PC-9 (cell line): Measurements from ENCODE around the gene HPSE. TPM values are rescaled to one million over a fixed set of nuclear protein-coding genes. Genes with fewer than 3 reads are reported as not detected.

Experiments
- BruUV-seq: library from RNA; stranded (reverse); fragments of 400-500 nt; replicated peaks from 2 replicates; lab custom pipeline; 2021; lab: Mats Ljungman, UMichigan
- CTCF ChIA-PET: fragments of 300-600 bp; sonication (Branson Sonifier 250); formaldehyde crosslinking; loops from one replicate; lab custom pipeline; 2022; ENCODE audit warnings: antibody characterized with exemption; lab: Charles Lee
- POLR2A ChIA-PET: fragments of 300-600 bp; sonication (Branson Sonifier 250); formaldehyde crosslinking; loops from one replicate; lab custom pipeline; 2022; ENCODE audit warnings: antibody characterized with exemption; ENCODE audit not compliant: unreplicated experiment; lab: Charles Lee
- DNase-seq, 2 experiments: peaks; one replicate each; pipeline versions ENCODE4 v3.0.0 to v3.0.0-alpha.2; 2015 to 2022; ENCODE audit warnings: mixed read lengths in 1 of 2
- H2AFZ ChIP-seq: fragments of 200-600 bp; sonication (generic); 2 replicates; pipeline ENCODE4 v1.8.1; 2017; ENCODE audit warnings: antibody characterized with exemption
- H3F3A ChIP-seq: fragments of 200-600 bp; sonication (generic); 2 replicates; pipeline ENCODE4 v1.8.1; 2017; ENCODE audit warnings: antibody characterized with exemption, mild to moderate bottlenecking, low read depth; ENCODE audit not compliant: insufficient read depth
- H3K27ac ChIP-seq: fragments of 200-600 bp; sonication (generic); 2 replicates; pipeline ENCODE4 v1.6.1; 2016; ENCODE audit warnings: mixed run types
- H3K27me3 ChIP-seq: fragments of 200-600 bp; sonication (generic); 2 replicates; pipeline ENCODE4 v1.6.1; 2016; ENCODE audit warnings: low read depth, mixed run types; ENCODE audit not compliant: insufficient read depth
- H3K36me3 ChIP-seq: fragments of 200-600 bp; sonication (generic); 2 replicates; pipeline ENCODE4 v1.6.1; 2016; ENCODE audit warnings: low read depth, mixed run types
- H3K4me1 ChIP-seq: fragments of 200-600 bp; sonication (generic); replicated peaks from 2 replicates; pipeline ENCODE4 v1.6.1; 2016; ENCODE audit warnings: mixed run types; ENCODE audit not compliant: insufficient read depth
- H3K4me2 ChIP-seq: fragments of 200-600 bp; sonication (generic); 2 replicates; pipeline ENCODE4 v1.6.1; 2017; ENCODE audit warnings: mixed run types
- H3K4me3 ChIP-seq: fragments of 200-600 bp; sonication (generic); 2 replicates; pipeline ENCODE4 v1.6.1; 2016; ENCODE audit warnings: mixed run types
- H3K79me2 ChIP-seq: fragments of 200-600 bp; sonication (generic); 2 replicates; pipeline ENCODE4 v1.6.1; 2017; ENCODE audit warnings: low read depth, mixed run types
- H3K9me2 ChIP-seq: fragments of 200-600 bp; sonication (generic); 2 replicates; pipeline ENCODE4 v1.8.1; 2017; ENCODE audit warnings: mild to moderate bottlenecking; ENCODE audit not compliant: insufficient read depth
- H3K9me3 ChIP-seq: fragments of 200-600 bp; sonication (generic); 2 replicates; pipeline ENCODE4 v1.8.1; 2016; ENCODE audit warnings: low read depth; ENCODE audit not compliant: insufficient read depth
- H4K20me1 ChIP-seq: fragments of 200-600 bp; sonication (generic); 2 replicates; pipeline ENCODE4 v1.8.1; 2017; ENCODE audit not compliant: insufficient read depth
- EZH2 ChIP-seq: fragments of 200-600 bp; sonication (generic); IDR thresholded peaks from 2 replicates; pipeline ENCODE4 v1.8.0; 2017; ENCODE audit warnings: antibody characterized with exemption, low read depth
- intact Hi-C: fragments of 100-400 bp; cut with micrococcal nuclease; formaldehyde crosslinking; loops from one replicate; pipeline ENCODE4 v1.10.0; 2022; ENCODE audit not compliant: unreplicated experiment
- total RNA-seq: library from RNA; stranded (reverse); gene quantifications from 2 replicates; pipeline ENCODE4 v1.2.3, GENCODE V29; 2021
- TF ChIP-seq, protein P1 (sequence below): fragments of 200-600 bp; sonication (generic); conservative IDR thresholded peaks from 2 replicates; pipeline ENCODE4 v1.6.1; 2017; ENCODE audit warnings: mixed run types, antibody characterized with exemption, mild to moderate bottlenecking, moderate library complexity

HPSE gene
- total RNA-seq, 1 experiment from 2014 or later = 4.4 TPM

DNA sequence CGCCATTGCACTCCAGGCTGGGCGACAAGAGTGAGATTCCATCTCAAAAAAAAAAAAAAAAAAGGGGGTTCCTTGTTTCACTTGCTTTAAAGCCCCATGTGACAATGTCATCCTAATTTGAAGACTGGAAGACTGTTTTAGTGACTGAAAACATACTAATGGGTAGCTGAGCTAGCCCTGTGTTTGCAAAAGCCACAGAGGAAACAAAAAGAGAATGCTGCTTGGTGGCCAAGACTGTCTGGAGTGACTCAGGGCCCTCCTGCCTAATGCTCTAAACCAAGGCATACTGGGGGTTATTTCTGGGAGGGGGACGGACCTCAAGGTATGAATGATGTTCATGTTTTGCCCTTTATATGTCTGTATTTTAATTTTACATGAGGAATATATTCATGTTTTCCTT is 16.0 kb downstream of the HPSE start:
- Histone ChIP-seq H3K9me2 (no peaks in the 10 kb centered on the region), H3K4me1 (no peaks in the 10 kb centered on the region), H4K20me1 (no peaks in the 10 kb centered on the region), H3K79me2 (no peaks in the 10 kb centered on the region), H2AFZ (no peak overlapping the region), H3F3A (no peaks in the 10 kb centered on the region), H3K4me3 (no peak overlapping the region), H3K27me3 (no peaks in the 10 kb centered on the region), H3K4me2 (no peak overlapping the region), H3K9me3 (no peaks in the 10 kb centered on the region), H3K36me3 (no peaks in the 10 kb centered on the region), H3K27ac (no peak overlapping the region)
- POLR2A ChIA-PET = no interaction called here
- DNase-seq = no peak
- TF ChIP-seq EZH2 = no peak
- TF ChIP-seq, protein P1, sequence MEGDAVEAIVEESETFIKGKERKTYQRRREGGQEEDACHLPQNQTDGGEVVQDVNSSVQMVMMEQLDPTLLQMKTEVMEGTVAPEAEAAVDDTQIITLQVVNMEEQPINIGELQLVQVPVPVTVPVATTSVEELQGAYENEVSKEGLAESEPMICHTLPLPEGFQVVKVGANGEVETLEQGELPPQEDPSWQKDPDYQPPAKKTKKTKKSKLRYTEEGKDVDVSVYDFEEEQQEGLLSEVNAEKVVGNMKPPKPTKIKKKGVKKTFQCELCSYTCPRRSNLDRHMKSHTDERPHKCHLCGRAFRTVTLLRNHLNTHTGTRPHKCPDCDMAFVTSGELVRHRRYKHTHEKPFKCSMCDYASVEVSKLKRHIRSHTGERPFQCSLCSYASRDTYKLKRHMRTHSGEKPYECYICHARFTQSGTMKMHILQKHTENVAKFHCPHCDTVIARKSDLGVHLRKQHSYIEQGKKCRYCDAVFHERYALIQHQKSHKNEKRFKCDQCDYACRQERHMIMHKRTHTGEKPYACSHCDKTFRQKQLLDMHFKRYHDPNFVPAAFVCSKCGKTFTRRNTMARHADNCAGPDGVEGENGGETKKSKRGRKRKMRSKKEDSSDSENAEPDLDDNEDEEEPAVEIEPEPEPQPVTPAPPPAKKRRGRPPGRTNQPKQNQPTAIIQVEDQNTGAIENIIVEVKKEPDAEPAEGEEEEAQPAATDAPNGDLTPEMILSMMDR = no peak
- BruUV-seq = no TSS peak
- intact Hi-C loops = no loop called here
- CTCF ChIA-PET = no interaction called here

DNA sequence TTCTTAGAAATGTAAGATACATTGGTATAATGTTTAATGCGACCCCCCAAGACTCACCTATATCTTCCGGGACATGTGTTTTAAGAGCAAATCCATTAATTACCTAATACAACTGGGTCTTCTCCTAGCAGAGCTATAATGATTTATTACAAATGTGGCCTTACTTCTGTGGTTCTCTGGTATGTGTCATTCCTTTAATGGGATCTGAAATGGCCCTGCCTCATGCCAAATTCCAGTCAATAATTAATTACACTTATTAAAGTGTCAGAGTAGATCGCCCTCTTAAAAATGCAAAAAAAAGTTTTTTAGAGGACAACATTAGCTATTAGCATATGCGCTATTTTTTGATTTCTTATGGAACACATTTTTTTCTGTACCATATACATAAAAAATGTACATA is 17.0 kb downstream of the HPSE start:
- Histone ChIP-seq H3K79me2 (no peaks in the 10 kb centered on the region), H3K27ac (no peak overlapping the region), H3K4me2 (no peak overlapping the region), H2AFZ (no peak overlapping the region), H4K20me1 (no peaks in the 10 kb centered on the region), H3K4me1 (no peaks in the 10 kb centered on the region), H3K36me3 (no peaks in the 10 kb centered on the region), H3K4me3 (no peak overlapping the region), H3K27me3 (no peaks in the 10 kb centered on the region), H3K9me2 (no peaks in the 10 kb centered on the region), H3K9me3 (no peaks in the 10 kb centered on the region), H3F3A (no peaks in the 10 kb centered on the region)
- ChIA-PET CTCF (no interaction called here), POLR2A (no interaction called here)
- TF ChIP-seq, protein P1 = no peak
- no peak for TF ChIP-seq EZH2
- DNase-seq = no peak
- BruUV-seq = no TSS peak
- intact Hi-C loops = no loop called here

DNA sequence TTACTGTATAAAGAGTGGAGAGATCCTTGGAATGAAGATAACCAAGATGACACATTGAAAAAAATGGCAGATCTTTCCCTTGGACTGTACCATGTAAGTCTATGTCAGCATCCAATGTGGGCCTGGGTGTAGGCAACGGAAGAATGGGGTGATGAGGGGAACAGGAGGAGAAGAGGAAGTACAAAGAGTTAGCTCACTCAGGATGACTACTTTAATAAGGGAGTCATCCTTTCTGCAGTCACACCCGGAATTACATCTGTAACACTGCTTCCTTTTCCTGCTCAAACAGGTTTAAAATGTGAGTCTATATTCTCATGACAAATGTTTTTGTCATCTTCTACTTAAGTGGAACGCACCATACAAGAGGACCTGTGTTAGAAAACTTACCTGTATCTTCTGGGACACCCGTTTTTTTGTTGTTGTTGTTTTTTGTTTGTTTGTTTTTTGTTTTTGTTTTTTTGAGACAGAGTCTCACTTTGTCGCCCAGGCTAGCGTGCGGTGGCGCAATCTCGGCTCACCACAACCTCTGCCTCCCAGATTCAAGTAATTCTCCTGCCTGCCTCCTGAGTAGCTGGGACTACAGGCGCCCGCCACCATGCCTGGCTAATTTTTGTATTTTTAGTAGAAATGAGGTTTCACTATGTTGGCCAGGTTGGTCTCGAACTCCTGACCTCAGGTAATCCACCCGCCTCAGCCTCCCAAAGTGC is 18.0 kb downstream of the HPSE start:
- H3F3A ChIP-seq = no peaks in the 10 kb centered on the region
- no peaks in the 10 kb centered on the region for H3K9me2 ChIP-seq
- H3K4me1 ChIP-seq = no peaks in the 10 kb centered on the region
- H3K79me2 ChIP-seq = no peaks in the 10 kb centered on the region
- no peak for TF ChIP-seq EZH2
- TF ChIP-seq, protein P1 = no peak
- BruUV-seq = no TSS peak
- H3K36me3 ChIP-seq = no peaks in the 10 kb centered on the region
- H4K20me1 ChIP-seq = no peaks in the 10 kb centered on the region
- no peak overlapping the region for H3K4me2 ChIP-seq
- no peaks in the 10 kb centered on the region for H3K27me3 ChIP-seq
- no peak overlapping the region for H3K27ac ChIP-seq
- intact Hi-C loops = no loop called here
- no peak overlapping the region for H3K4me3 ChIP-seq
- ChIA-PET CTCF (no interaction called here), POLR2A (no interaction called here)
- no peaks in the 10 kb centered on the region for H3K9me3 ChIP-seq
- DNase-seq = peak in 1 of 2 experiments; percentile 55
- no peak overlapping the region for H2AFZ ChIP-seq
